HG03442 (cell line): ENCODE results near the gene COMMD6.

Source experiments
- ATAC-seq: cut with Tn5 transposase; IDR thresholded peaks from one replicate; pipeline ENCODE4 v1.9.1; 2021; ENCODE audit warnings: mild to moderate bottlenecking, moderate library complexity; ENCODE audit not compliant: unreplicated experiment

COMMD6 gene

DNA sequence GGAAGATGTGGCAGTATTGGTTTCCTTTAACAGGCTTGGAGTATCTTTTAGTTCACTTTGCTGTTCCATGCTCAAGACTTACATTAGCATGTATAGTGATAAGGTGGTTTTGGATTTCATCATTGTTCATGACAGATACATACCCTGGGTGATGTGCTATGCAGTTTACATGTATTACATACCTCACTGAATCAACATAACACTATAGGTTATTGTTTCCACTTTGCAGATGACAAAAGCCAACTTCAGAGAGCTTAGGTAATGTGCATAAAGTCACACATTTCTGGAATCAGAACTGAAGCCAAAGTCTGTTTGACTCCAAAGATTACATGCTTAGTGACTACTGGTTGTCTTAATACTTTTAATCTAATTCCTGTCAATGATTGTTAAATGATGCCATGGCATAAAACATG, 7.1 kb downstream of the COMMD6 start:
- ATAC-seq = no peak

GRCh38 chr13:75521956-75522355, 15.7 kb downstream of the COMMD6 start:
- no peak for ATAC-seq

GRCh38 chr13:75518439-75519088, 19.1 kb downstream of the COMMD6 start:
- ATAC-seq = no peak

- peak; percentile 26 for ATAC-seq
Observed at GRCh38 chr13:75514080-75514995, 23.3 kb downstream of the COMMD6 start.

DNA sequence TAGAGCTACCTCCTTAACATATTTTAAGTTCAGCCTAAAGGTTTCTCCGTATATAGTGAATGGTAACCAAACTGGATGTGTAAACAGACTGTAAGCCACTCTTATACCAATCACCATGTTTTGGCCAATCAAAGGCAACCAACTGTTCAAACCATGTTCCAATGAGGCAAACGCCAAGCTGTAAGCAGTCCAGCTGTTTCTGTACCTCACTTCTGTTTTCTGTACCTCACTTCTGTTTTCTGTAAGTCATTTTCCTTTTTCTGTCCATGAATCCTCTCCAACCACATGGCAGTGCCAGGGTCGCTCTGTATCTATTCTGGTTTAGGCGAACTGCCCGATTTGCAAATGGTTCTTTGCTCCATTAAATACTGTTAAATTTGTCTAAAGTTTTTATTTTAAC, 24.4 kb downstream of the COMMD6 start:
- no peak for ATAC-seq

- ATAC-seq = peak; percentile 90
Observed at GRCh38 chr13:75512253-75512652, 25.4 kb downstream of the COMMD6 start.

- no peak for ATAC-seq
Observed at GRCh38 chr13:75511051-75511625, 26.5 kb downstream of the COMMD6 start.

DNA sequence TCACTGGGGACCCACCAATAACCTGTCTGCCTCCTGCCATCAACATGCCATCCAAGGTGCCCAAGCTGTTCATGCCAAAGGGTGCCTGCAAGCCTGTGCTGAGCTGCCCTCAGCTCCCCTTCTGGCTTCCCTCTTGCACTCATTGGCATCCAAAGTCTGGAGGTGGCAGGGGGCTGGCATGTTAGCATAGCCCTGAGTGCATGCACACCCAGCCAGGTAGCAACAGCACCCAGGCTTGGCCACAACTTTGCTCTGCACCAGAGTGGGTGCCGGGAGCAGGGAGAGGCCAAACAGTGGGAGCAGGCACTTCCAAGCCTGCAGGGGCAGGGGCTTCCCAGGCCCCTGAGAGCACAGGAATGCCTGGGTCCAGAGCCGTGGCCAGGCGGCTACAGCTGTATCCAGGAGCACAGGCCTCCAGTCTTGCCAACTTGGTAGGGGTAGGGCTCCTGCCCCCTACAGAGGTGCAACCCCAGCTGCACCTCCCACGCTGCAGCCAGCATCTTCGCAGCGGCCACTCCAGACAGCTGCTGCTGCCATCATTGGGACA, 29.6 kb downstream of the COMMD6 start:
- no peak for ATAC-seq

- peak; percentile 28 for ATAC-seq
Observed at GRCh38 chr13:75507027-75508001, 30.3 kb downstream of the COMMD6 start.

DNA sequence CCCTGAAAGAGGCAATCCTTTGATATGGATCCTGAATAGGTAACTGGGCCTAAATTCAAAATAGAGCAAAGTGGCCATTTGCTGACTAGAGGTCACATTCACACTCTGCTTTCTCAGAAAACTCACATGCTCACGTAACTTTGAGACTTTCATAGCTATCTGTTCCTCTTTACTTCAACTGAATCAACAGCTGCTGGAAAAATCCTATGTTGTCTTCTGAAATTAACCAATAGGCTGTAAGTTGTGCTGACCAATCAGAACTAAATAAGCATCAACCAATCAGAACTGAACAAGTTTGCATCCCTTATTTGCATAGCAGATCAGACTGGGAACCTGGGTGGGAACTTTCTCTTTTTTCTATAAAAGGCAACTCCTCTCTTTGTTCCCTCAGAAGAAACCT, 31.6 kb downstream of the COMMD6 start:
- no peak for ATAC-seq

DNA sequence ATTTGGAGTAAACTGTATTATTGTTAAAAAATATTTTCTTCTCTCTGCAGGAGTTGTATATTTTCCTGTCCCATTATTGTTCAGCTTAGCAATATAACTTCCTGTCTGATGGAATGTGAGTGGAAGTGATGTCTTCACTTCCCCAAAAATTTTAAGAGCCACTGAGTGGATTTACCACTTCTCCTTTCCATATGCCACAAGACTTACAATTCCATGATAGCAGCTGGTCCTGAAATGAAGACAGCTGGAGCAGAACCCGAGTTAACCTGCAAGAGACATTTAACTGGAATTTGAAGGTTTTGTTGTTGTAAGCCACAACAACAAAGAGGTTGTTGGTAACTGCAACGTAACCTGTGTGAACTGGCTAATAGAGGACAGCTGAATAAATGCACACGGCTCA, 32.3 kb downstream of the COMMD6 start:
- ATAC-seq = peak; percentile 5

GRCh38 chr13:75495938-75496337, 41.7 kb downstream of the COMMD6 start:
- ATAC-seq = no peak

GRCh38 chr13:75494491-75494890, 43.1 kb downstream of the COMMD6 start:
- no peak for ATAC-seq

DNA sequence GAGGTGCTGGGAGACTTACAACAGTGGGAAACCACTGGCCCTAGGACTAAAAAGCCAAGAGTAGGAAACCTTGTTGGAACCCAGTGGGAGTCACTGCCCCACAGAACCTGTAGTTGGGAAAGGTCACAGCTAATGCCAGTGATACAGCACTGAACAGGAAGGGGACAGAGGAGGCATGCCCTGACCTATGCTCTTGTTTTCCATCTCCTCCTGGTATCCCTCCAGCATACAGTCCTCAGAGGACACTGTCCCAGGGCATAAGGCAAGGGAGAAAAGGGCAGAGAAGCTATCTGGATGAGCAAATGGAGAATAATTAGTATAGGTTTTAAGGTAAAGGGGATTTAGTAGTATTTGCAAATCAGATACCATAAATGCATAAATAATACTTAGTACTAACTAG, 44.5 kb downstream of the COMMD6 start:
- ATAC-seq = no peak

DNA sequence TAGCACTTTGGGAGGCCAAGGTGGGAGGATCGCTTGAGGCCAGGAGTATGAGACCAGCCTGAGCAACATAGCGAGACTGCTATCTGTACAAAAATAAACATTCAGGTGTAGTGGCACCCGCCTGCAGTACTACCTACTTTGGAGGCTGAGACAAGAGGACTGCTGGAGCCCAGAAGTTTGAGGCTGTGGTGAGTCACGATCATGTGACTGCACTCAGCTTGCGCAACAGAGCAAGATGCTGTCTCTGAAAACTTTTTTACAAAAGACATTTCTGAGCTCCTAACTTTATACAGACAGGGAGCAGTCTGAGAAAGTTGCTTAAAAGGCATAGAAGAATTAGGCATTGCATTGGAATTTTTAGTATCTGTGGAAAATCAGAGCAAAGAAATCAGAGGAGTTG, 45.3 kb downstream of the COMMD6 start:
- ATAC-seq = no peak

DNA sequence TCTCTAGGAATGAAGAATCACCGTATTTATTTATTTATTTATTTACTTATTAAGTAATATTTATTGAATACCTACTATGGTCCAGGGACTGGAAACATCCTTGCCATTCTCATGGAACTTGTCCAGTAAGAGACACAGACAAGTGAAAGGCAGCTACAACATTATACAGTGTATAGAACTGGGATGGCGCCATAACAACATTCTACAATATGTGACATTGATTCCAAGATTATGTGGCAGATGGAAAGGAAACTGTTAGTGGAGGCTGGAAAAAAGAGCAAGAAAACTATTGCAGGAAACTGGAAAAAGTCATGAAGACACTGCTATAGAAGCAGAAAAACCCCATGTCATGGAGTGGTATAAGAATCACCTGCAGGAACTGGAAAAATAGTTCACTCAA, 46.3 kb downstream of the COMMD6 start:
- no peak for ATAC-seq

DNA sequence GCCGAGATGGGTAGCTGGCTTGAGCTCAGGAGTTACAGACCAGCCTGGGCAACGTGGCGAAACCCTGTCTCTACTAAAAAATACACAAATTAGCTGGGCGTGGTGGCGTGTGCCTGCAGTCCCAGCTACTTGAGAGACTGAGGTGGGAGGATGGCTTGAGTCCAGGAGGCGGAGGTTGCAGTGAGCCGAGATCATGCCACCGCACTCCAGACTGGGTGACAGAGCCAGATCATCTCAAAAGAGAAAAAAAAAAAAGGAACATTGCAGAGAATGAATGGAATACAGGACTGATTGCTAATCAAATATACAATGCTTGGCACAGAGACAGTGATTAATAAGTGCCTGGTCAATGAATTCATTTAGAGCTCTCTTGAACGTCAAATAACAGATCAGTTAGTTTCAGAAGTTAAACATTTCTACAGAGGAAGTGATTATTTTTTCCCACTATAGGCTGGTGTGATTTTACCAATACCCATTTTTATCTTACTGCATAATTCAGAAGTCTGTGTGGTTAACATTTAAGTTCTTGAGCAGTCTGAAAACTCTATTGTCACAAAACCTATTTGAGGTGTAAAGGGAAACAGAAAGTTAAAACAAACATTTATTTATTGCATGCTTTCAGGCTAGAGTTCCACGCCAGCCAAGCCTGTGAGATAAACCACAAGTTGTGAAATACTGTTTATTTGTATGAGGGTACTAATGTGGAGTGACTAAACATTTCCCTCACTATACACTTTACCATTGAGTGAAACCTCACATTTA, 48.0 kb downstream of the COMMD6 start:
- peak; percentile 80 for ATAC-seq

DNA sequence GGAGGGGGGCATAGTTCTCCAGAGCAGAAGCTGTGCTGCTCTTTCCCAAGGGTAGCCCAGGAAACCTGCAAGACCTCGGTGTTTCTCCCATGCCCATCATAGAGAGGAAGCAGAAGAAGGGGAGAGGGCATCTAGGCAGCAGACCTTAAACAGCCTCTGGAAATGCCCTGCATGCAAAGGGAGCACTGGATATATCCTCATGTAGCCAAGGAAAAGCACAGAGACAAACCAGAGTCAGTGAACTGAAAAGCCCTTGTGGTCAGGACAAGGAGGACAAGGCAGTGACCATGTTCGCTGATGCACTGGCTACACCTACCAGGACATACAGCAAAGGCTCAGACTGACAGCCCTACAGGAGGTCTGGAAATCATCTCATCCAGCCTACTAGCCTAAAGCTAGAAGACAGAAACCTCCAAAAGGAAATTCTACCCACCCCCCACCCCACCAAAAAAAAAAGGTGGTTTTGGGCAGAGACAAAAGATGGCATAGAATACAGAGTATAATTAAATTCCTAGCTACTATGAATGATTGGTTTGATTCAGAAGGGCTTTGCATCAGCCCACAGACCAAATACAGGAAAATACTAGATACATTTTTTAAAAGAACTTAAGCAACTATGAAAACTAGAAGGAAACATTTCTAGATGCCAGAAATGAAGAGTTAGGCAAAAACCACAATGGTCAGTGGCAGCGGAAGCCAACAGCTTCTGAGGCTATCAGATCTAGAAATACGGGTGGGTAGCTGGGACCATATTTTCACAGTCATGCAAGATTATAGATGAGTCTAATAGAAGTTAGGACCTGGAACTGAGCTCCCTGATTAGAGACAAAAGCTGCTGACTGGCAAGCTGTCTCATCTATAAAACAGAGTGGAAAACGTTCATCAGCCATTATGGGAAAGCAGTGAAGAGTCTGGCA, 51.2 kb downstream of the COMMD6 start:
- no peak for ATAC-seq
